Endodermal cell (in vitro differentiated cells): ENCODE data around the gene URM1. TPM values are rescaled to one million over a fixed set of nuclear protein-coding genes. Genes with fewer than 3 reads are reported as not detected.

Experiments
- DNase-seq: peaks from one replicate; pipeline ENCODE4 v3.0.0-alpha.2; 2017
- H3K27ac ChIP-seq: 2 replicates; pipeline ENCODE4 v1.5.1; 2013; ENCODE audit warnings: mild to moderate bottlenecking, low read depth, low read length, moderate library complexity
- H3K27me3 ChIP-seq: 2 replicates; pipeline ENCODE4 v1.6.1; 2013; ENCODE audit warnings: mild to moderate bottlenecking, low read length, moderate library complexity; ENCODE audit not compliant: insufficient read depth, control insufficient read depth, poor library complexity, severe bottlenecking
- H3K36me3 ChIP-seq: 2 replicates; pipeline ENCODE4 v1.7.0; 2013; ENCODE audit warnings: mild to moderate bottlenecking, low read length, moderate library complexity; ENCODE audit not compliant: control insufficient read depth, insufficient read depth
- H3K4me1 ChIP-seq: one replicate; pipeline ENCODE4 v1.7.0; 2013; ENCODE audit warnings: low read length; ENCODE audit not compliant: control insufficient read depth, insufficient read depth
- H3K4me3 ChIP-seq: 2 replicates; pipeline ENCODE4 v1.5.1; 2013; ENCODE audit warnings: mild to moderate bottlenecking, low read length, moderate library complexity
- H3K9ac ChIP-seq: 2 replicates; pipeline ENCODE4 v1.6.1; 2013; ENCODE audit warnings: mild to moderate bottlenecking, low read length, moderate library complexity; ENCODE audit not compliant: poor library complexity, severe bottlenecking; ENCODE audit errors: extremely low read depth
- H3K9me3 ChIP-seq: 2 replicates; pipeline ENCODE4 v1.6.1; 2013; ENCODE audit warnings: mild to moderate bottlenecking, low read length, moderate library complexity; ENCODE audit not compliant: control insufficient read depth
- H3K27ac Mint-ChIP-seq: 2 replicates; pipeline ENCODE4 v1.8.0; 2020; ENCODE audit warnings: mixed read lengths
- H3K27me3 Mint-ChIP-seq: 2 replicates; pipeline ENCODE4 v1.8.0; 2021; ENCODE audit warnings: mild to moderate bottlenecking, mixed read lengths; ENCODE audit not compliant: insufficient read depth
- H3K36me3 Mint-ChIP-seq: 2 replicates; pipeline ENCODE4 v1.8.0; 2020; ENCODE audit warnings: low read depth, mixed read lengths
- H3K4me1 Mint-ChIP-seq: 2 replicates; pipeline ENCODE4 v1.8.0; 2020; ENCODE audit warnings: mixed read lengths
- H3K4me3 Mint-ChIP-seq: 2 replicates; pipeline ENCODE4 v1.8.0; 2020; ENCODE audit warnings: mild to moderate bottlenecking, moderate library complexity, mixed read lengths
- H3K9me3 Mint-ChIP-seq: 2 replicates; pipeline ENCODE4 v1.8.0; 2020; ENCODE audit warnings: mild to moderate bottlenecking, mixed read lengths
- WGBS, 2 experiments: methylation state at CpG; one replicate each; pipeline versions ENCODE4 v1.1.5 to v1.1.7; 2013; ENCODE audit warnings: missing lambda C conversion rate in 2 of 2, mixed read lengths in 1 of 2; ENCODE audit not compliant: insufficient coverage in 1 of 2, insufficient read length in 1 of 2; 5-methylcytosine and 5-hydroxymethylcytosine counted together
- total RNA-seq, 2 donors: library from RNA; stranded (reverse); fragmentation: NEBNext Ultra II Directional in 1 of 2; extraction: Animal tissue kit (Norgen Biotek cat#: 25700) in 1 of 2; gene quantifications; 2 replicates in 1 of 2; 3 replicates in 1 of 2; pipeline ENCODE4 v1.2.1, GENCODE V29; 2021
- TF ChIP-seq, protein P1 (sequence below): fragments of 200-600 bp; sonication (generic); conservative IDR thresholded peaks from 2 replicates; pipeline ENCODE4 v1.5.0; 2021; ENCODE audit warnings: antibody characterized with exemption, mild to moderate bottlenecking

Gene URM1
- total RNA-seq, 2 donors from 2014 or later = 51.5 to 60.4 TPM

DNA sequence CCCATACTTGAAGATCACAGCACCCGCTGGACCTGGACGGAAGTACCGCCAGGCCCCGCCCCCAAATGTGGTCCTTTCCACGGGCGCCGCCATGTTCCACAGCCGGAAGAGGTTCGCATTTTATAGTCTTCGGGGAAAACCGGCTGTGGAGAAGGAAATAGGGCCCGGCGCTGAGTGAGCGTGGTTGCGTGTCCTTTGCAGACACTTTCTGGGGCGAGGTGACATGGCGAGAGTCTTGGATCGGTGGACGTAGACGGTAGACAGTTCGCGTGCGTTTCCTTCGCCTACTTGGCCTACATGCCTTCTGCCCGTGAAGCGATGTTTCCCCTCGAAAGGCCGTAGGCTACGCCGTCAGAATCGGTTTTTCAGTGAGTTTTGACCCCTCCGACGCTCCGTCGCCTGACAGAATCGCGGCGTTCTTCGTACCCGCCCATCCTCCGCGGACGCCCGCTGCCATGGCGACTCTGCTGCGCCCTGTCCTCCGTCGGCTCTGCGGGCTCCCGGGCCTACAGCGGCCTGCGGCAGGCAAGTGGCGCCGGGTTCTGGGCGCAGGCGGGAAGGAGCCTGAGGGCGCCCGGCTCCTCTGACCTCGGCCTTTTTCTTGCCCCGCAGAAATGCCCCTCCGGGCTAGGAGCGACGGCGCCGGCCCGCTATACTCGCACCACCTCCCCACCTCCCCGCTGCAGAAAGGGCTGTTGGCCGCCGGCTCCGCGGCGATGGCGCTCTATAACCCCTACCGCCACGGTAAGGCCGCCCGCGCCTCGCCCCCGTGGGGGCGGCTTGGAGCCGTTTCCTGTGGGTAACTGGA is 48.6 kb upstream of the URM1 start, which contains the start of the genes COQ4 and TRUB2:
TSS of gene COQ4 (plus strand) at position 436 of the 808 bp plus-strand sequence. CDS start at position 456, 20 bp downstream.
TSS of gene TRUB2 (minus strand) at position 44 of the 808 bp plus-strand sequence. CDS start at position 5, 39 bp downstream.
- Histone ChIP-seq H3K4me3 (peak within 1 kb of the TSS; percentile 95), H3K36me3 (peaks cover 18% of the 10 kb centered on the region), H3K27ac (peak within 1 kb of the TSS; percentile 93), H3K4me1 (no peaks in the 10 kb centered on the region), H3K9me3 (no peaks in the 10 kb centered on the region), H3K9ac (peak within 1 kb of the TSS; percentile 72), H3K27me3 (no peaks in the 10 kb centered on the region)
- TF ChIP-seq, protein P1, sequence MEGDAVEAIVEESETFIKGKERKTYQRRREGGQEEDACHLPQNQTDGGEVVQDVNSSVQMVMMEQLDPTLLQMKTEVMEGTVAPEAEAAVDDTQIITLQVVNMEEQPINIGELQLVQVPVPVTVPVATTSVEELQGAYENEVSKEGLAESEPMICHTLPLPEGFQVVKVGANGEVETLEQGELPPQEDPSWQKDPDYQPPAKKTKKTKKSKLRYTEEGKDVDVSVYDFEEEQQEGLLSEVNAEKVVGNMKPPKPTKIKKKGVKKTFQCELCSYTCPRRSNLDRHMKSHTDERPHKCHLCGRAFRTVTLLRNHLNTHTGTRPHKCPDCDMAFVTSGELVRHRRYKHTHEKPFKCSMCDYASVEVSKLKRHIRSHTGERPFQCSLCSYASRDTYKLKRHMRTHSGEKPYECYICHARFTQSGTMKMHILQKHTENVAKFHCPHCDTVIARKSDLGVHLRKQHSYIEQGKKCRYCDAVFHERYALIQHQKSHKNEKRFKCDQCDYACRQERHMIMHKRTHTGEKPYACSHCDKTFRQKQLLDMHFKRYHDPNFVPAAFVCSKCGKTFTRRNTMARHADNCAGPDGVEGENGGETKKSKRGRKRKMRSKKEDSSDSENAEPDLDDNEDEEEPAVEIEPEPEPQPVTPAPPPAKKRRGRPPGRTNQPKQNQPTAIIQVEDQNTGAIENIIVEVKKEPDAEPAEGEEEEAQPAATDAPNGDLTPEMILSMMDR = no peak
- Mint-ChIP-seq H3K27ac (peak within 1 kb of the TSS; percentile 98), H3K4me1 (peaks cover 5% of the 10 kb centered on the region), H3K27me3 (no peaks in the 10 kb centered on the region), H3K4me3 (peak within 1 kb of the TSS; percentile 93), H3K36me3 (peaks cover 22% of the 10 kb centered on the region), H3K9me3 (no peaks in the 10 kb centered on the region)
- DNase-seq = peak; percentile 97
- WGBS, 2 experiments = 0% methylated on average over 42 to 83 of the region's 83 CpGs

DNA sequence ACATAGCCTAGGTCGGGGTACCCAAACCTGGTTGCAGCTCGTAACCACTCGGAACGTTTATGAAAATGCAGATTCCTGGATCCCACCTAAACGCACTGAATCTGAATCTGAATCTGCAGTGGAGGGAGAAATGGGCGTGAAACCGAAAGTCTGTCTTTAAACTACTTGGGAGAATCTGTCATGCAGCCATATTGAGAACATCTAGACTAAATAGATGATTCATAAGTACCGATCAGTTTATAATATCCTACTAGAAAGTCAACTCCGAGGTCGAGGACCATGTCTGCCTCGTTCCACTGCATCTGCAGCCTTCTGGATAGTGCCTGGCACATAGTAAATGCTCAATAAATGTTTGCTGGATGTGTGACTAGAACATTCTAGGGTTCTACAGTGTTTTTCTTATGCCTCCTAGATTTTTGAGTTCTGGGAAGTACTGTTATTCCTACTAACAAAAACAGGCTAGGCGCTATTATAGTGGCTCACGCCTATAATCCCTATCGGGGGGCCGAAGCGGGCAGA is 47.9 kb upstream of the URM1 start:
- Histone ChIP-seq H3K4me1 (no peaks in the 10 kb centered on the region), H3K27me3 (no peaks in the 10 kb centered on the region), H3K4me3 (peak overlapping the region; percentile 95), H3K27ac (peak overlapping the region; percentile 93), H3K36me3 (peaks cover 17% of the 10 kb centered on the region), H3K9me3 (no peaks in the 10 kb centered on the region), H3K9ac (peak overlapping the region; percentile 72)
- WGBS, 2 experiments = 32 to 34% methylated on average over 15 to 16 of the region's 16 CpGs
- TF ChIP-seq, protein P1 = no peak
- Mint-ChIP-seq H3K36me3 (peaks cover 23% of the 10 kb centered on the region), H3K4me3 (peak overlapping the region; percentile 93), H3K27ac (peak overlapping the region; percentile 81), H3K27me3 (no peaks in the 10 kb centered on the region), H3K9me3 (no peaks in the 10 kb centered on the region), H3K4me1 (peaks cover 5% of the 10 kb centered on the region)
- DNase-seq = no peak

DNA sequence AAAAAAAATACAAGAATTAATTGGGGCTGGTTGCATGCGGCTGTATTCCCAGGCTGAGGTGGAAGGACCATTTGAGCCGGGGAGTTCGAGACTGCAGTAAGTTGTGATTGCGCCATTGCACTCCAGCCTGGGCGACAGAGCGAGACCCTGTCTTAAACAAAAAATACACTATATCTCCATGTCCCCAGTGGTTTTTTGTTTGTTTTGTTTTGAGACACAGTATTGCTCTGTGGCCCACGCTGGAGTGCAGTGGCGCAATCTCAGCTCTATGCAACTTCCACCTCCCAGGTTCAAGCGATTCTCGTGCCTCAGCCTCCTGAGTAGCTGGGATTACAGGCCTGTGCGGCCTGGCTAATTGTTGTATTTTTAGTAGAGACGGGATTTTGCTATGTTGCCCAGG is 47.4 kb upstream of the URM1 start:
- Histone ChIP-seq H3K4me1 (no peaks in the 10 kb centered on the region), H3K27me3 (no peaks in the 10 kb centered on the region), H3K9me3 (no peaks in the 10 kb centered on the region), H3K9ac (no peak overlapping the region), H3K27ac (no peak overlapping the region), H3K4me3 (peak overlapping the region; percentile 95), H3K36me3 (peaks cover 17% of the 10 kb centered on the region)
- Mint-ChIP-seq H3K4me1 (peaks cover 10% of the 10 kb centered on the region), H3K9me3 (no peaks in the 10 kb centered on the region), H3K4me3 (peak overlapping the region; percentile 93), H3K36me3 (peaks cover 28% of the 10 kb centered on the region), H3K27ac (no peak overlapping the region), H3K27me3 (no peaks in the 10 kb centered on the region)
- TF ChIP-seq, protein P1 = no peak
- DNase-seq = no peak
- 89 to 96% methylated on average over 8 to 12 of the region's 12 CpGs for WGBS, 2 experiments
